LNCaP clone FGC (cell line): Measurements from ENCODE around the gene RGR.
"Not testable (repeated sequence)": the region's sequence is repeated elsewhere in the genome, so short reads cannot be mapped to it uniquely, and the experiment has no call there.

Source experiments
- DNase-seq: peaks from one replicate; pipeline ENCODE4 v3.0.0-alpha.2; 2011; ENCODE audit warnings: low read depth
- H3K4me3 ChIP-seq: 2 replicates; pipeline ENCODE4 v1.5.1; 2011; ENCODE audit warnings: mild to moderate bottlenecking, low read depth, low read length, control low read depth
- TF ChIP-seq, protein P1 (sequence below): IDR thresholded peaks from 2 replicates; pipeline ENCODE4 v1.5.1; 2012; ENCODE audit warnings: mild to moderate bottlenecking; ENCODE audit not compliant: control insufficient read depth, insufficient read depth; ENCODE audit errors: extremely low read depth

RGR gene

DNA sequence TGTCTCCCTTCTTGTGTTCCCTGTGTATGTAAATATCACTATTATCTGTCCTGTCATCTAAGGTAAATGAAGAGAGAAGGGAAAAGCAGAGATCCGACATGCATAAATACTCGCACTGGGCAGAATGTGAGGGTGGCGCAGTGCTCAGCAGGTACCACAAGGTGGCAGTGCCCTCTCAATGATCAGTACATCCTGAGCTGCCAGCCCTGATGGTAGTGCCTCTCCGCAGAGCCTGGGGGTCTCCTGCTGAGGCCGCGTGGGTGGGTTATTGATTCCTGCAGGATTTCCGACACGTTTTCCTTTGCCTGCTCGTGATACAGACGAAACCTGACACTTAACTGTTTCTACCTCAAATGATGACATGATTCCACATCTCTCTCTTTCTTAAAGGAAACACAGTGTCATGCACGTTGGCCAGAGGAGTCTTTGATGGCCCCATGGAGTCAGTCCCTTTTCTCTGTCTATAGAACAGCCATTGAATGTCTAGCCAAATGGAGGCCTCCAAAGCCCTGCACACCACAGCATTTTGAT lies 19.8 kb downstream of the RGR start:
- H3K4me3 ChIP-seq: no peak overlapping the region
- peak; percentile 54 for DNase-seq
- TF ChIP-seq, protein P1, sequence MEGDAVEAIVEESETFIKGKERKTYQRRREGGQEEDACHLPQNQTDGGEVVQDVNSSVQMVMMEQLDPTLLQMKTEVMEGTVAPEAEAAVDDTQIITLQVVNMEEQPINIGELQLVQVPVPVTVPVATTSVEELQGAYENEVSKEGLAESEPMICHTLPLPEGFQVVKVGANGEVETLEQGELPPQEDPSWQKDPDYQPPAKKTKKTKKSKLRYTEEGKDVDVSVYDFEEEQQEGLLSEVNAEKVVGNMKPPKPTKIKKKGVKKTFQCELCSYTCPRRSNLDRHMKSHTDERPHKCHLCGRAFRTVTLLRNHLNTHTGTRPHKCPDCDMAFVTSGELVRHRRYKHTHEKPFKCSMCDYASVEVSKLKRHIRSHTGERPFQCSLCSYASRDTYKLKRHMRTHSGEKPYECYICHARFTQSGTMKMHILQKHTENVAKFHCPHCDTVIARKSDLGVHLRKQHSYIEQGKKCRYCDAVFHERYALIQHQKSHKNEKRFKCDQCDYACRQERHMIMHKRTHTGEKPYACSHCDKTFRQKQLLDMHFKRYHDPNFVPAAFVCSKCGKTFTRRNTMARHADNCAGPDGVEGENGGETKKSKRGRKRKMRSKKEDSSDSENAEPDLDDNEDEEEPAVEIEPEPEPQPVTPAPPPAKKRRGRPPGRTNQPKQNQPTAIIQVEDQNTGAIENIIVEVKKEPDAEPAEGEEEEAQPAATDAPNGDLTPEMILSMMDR: peak; percentile 99

DNA sequence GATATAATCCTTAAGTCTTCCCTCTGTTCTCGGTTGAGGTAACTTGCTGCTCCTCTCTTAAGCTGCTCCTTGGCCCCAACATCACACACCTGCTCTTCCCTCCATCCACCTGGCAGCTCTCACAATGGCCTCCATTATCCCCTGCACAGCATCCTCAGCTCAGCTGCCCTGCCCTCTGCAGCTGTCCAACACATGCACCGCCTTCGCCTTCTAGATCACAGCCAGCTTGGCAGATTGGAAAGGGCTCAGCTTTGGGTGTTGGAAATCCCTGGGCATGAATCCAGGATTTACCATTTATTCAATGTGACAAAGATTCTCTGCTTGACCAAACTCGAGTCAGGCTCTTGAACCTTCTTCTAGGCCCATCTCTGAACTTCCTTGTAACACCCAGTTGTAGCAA lies 20.6 kb downstream of the RGR start:
- TF ChIP-seq, protein P1: no peak
- DNase-seq: no peak
- no peak overlapping the region for H3K4me3 ChIP-seq

DNA sequence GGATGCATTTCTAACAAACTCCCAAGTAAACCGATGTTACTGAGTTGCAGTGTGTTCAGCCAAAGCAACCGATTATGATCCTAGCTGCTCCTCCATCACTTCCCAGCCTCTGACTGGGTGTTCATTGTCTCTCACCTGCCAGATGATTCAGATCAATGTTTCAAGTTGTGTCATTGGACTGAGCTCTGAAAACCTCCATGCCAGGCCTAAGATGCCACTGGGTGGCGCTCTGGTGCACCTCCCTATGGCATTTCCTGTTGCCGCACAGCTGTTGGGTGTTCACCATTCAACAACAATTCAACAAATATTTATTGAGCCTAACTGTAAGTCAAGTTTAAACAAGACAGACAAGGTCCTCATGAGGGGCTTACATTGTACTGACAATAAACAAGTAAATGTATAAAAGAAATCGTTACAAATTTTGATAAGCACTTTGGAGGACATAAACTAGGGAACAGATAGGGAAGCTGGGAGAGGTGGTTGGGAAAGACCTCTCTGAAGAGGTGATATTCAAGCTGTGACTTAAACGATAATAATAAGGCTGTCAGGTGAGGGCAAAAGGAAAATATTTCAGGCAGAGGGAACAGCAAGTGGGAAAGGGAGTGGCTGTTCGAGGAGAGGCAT lies 22.8 kb downstream of the RGR start:
- no peak for DNase-seq
- TF ChIP-seq, protein P1: peak; percentile 53
- no peak overlapping the region for H3K4me3 ChIP-seq

DNA sequence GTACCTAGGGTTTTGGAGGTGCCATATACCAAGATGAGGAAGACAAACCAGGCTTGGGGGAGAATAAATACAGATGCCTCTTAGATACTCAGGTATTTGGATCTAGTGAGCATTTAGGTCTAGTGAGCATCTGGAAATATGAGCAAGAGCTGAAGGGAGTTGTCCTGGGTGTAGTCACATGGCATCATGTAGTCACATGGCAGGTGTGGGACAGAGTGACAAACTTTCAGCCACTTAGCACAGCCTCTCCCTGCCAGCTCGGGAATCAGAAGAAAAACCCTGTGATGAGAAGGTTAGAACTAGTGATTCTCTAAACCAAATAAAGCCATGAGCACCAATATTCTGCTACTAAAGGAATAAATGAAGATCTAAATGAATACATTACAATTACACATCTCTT lies 24.3 kb downstream of the RGR start:
- H3K4me3 ChIP-seq: no peak overlapping the region
- TF ChIP-seq, protein P1: no peak
- no peak for DNase-seq

DNA sequence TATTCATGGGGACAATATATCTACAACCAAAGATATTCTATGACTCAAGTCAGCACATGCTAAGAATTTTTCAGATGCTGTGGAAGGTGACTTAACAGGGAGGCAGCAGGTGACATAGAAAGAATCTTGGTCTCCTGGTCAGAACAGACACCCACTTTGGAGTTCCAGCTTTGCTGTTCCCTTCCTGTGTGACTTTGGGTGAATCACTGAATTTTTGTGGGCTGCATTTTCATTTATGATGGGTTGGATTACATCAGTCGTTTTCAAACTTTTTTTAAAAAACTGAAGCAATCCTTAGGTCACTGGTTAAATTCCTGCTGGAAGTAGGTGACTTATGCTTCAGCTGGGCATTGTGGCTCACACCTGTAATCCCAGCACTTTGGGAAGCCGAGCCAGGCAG lies 24.9 kb downstream of the RGR start:
- no peak for DNase-seq
- TF ChIP-seq, protein P1: no peak
- H3K4me3 ChIP-seq: no peak overlapping the region

DNA sequence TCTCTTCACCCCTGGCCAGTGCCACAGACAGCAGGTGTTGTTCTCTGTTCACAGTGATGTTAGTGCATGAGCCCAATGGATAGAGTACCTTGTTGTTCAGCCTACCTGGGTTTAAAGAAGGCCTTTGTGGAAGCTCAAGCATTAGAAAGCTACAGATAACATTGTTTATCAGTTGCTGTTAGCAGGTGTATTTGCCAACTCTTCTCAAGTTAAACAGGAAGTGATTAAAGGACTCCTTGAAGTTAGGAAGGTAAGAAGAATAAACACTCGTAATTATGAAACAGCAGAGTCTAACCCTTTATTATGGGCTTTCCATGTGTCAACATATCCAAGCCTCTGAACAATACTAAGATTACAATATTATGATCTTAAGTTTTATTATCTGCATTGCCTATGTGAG lies 25.9 kb downstream of the RGR start:
- DNase-seq: peak; percentile 65
- H3K4me3 ChIP-seq: no peak overlapping the region
- TF ChIP-seq, protein P1: no peak

DNA sequence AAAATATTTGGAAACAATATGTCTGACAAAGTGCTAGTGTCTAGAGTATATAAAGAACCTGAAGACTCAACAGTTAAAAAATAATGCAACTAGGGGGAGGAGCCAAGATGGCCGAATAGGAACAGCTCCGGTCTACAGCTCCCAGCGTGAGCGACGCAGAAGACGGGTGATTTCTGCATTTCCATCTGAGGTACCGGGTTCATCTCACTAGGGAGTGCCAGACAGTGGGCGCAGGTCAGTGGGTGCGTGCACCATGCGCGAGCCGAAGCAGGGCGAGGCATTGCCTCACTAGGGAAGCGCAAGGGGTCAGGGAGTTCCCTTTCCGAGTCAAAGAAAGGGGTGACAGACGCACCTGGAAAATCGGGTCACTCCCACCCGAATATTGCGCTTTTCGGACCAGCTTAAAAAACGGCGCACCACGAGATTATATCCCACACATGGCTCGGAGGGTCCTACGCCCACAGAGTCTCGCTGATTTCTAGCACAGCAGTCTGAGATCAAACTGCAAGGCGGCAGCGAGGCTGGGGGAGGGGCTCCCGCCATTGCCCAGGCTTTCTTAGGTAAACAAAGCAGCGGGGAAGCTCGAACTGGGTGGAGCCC lies 35.1 kb downstream of the RGR start:
- H3K4me3 ChIP-seq, DNase-seq: not testable (repeated sequence)
